Measurements from ENCODE around the gene BAZ2A.
"Not testable (repeated sequence)": the region's sequence is repeated elsewhere in the genome, so short reads cannot be mapped to it uniquely, and the experiment has no call there.

The BAZ2A gene

DNA sequence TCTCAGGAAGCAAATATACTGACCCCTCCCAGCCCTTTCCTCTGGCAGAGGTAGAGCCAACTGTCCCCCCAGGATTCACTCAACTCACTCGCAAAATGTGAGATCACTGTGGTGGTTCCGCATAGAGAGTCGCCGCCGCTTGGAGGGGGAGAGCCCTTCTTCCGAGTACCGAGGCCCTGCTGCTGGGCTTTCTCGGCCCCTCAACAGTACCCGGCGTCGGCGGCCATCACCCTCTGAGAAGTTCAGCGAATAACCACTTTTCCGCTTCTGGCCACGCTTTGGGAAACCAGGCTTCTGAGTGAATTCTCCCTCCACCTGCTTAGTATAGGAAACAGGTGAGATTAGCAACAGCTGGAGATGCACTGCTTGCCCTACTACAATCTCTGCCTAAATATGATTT is 31.1 kb downstream of the BAZ2A start:
- DNase-seq (ENCODE audit: low read depth in 2 of 2) = no peak

DNA sequence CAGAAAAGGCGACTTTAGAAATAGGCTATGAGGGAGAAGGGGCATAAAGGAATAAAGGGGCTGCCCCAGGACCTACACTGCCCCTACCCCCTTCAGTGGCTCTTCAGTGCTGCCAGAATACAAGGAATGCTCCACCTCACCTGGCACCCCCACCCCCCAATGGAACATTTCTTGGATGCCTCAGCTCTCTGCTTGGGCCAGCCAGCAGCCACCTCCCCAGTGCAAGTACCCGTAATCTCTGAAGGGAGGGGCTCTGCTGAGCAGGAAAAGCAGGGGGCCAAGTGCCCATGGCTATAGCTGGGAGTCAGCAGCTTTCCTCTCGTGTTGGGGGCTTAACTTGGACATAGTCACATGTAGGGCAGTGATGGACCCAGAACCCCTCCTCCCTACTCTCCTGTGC is 33.3 kb downstream of the BAZ2A start:
- no peak for DNase-seq (ENCODE audit: low read depth in 2 of 2)

DNA sequence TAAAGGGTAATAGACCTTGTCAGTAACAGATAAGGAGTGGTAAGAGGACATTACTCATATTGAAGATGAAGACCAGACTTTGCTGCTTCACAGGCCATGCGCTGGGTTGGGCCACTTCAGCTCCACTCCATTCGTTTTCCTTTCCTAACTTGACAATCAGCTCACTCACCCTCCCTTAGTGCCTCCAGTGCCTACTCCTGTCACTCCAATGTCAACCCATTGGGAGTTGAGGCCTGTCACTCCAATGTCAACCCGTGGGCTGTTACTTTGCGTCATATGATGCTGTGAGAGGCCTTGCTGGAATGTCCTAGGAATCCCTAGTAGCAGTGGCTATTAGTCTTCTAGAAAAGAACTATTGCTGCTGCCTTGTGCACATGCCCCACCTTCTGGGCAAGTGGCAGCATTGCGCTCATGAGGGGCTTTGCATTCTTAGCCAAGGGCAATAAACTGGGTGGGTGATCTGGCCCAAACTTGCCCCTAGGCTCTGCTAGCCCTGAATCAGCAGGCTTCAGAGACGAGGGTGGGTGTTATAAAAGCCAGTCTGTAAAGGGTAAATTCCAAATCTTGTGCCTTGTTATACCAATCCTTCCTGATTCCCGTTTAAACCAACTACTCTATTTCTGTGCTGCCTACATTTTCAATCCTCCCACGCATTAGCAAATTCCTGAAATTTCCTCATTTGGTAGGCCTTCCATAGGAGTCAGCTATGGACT is 36.1 kb downstream of the BAZ2A start:
- peak; percentile 13 to 20 for DNase-seq (ENCODE audit: low read depth in 2 of 2)

DNA sequence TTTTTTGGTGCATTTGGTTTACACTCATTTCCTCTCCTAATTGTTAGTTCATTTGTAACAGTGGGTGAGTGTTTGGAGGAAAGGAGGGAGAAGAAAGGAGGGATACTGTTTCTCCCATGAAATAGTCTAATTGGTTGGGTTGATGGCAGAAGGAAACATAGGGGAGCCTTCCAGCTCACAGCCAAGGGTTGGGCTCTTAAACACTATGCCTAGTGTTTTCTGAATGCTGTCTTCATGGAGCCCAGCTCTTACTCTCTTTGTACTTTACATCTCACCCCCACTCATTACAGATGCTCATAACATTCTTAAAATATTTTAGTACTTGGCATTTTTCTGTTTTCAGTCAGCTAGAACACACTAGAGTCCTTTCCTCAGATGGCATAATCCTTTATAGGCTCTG is 38.2 kb downstream of the BAZ2A start:
- no peak for DNase-seq (ENCODE audit: low read depth in 2 of 2)

DNA sequence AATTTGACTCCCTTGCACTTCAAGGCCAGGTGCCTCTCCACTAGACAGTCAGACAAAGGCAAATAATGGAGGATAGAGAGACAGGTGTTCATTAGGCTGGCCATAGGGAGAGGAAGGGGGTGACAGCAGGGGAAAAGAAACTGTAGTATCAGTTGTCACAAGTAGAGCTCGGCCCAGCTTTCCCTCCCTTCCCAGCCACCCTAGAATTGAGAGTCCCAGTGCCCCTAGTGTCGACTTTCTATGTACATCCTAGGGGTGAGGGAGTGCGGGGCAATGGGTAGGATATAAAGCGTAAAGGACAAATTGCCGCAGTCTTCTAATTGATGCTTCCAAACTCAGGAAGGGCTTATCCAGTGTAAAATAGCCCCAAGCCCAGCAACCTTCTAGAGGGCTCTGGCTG is 39.0 kb downstream of the BAZ2A start:
- no peak for DNase-seq (ENCODE audit: low read depth in 2 of 2)

DNA sequence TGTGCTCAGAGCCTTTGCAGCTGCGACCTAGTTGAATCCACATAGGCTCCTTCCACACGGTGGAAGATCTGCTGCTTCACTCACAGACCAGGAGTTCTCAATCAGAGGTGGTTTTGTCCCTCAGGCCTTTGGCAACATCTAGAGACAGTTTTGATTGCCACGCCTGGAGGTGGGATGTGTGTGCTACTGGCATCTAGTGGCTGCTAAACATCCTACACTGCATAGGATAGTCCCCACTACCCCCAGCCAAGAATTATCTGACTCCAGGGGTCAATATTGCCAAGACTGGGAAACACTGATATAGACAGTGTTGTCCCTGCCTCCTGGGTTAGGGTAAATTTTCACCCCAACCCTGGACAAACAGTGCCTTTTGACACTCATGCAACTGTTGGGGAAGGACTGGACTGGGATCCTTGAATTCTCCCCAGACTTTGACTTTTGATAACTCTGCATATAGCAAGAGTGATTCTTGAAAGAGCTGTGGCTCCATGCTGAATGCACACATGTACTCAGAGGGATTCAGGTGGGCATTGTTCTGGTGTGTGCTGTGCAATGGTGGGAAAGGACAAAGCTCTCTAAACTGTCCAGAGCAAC is 39.8 kb downstream of the BAZ2A start:
- DNase-seq (ENCODE audit: low read depth in 2 of 2) = no peak

DNA sequence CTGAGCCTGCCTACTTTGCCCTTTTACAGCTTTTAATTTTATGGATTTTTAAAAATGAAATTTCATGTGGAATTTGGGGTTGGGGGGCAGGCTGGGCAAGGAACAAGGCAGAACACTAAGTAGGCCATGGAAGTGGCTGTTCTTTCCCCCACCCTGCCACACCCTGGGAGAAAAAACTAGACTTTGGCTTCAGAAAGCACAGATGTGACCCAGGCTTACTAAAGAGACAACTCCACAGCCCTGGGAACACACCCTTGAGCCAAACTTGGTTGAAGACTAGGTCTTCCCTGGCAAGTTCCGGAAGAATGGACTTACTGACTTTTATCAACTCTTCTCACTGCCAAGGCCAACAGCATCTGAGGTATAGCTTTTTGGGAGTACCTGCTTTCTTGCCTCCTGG is 40.3 kb downstream of the BAZ2A start:
- DNase-seq (ENCODE audit: low read depth in 2 of 2) = no peak

DNA sequence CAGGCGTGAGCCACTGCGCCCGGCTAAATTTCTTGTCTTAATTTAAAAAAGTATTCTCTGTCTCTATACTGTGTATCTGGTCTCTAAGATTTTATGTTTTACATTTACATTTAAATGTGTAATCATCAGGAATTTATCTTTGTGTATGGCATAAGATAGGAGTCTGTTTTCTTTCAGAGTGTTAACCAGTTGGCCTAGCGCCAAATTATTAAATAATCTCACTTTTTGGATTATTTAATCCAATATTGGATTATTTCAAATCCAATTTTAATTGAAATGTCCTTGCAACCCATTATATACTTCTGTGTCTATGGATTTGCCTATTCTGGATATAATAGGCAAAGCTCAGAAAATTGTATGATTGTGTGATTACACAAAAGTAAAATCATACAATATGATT is 45.0 kb downstream of the BAZ2A start:
- no peak for DNase-seq (ENCODE audit: low read depth in 2 of 2)

DNA sequence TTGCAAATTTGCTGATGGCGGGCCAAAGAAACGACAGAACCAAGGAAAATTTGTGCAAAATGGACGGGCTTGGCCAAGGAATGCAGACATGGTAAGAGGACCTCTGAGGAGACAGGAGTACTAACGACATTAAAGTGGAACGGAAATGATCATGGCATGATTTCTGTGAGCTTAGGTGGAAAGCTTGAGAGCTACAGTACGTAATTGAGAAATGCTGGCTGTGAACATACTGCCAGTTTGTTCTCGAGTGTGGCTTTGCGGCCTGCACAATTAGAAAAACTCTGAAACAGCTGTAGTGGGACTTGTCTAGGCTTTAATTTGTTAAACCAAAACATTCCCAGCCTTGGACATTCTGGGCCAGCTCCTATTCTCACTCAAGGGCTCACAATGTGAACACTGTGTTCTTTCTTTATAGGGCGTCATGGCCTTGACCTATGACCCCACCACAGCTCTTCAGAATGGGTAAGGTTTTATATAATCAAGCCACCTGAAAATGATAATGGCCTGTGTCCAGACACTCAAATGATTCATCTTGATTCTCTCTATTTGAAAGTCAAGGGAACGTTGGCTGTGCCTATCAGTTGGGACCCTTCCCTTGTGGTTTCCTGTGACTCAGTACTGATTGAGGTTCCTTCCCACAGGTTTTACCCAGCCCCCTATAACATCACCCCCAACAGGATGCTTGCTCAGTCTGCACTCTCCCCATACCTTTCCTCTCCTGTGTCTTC is 48.5 kb downstream of the BAZ2A start:
- no peak for DNase-seq (ENCODE audit: low read depth in 2 of 2)

DNA sequence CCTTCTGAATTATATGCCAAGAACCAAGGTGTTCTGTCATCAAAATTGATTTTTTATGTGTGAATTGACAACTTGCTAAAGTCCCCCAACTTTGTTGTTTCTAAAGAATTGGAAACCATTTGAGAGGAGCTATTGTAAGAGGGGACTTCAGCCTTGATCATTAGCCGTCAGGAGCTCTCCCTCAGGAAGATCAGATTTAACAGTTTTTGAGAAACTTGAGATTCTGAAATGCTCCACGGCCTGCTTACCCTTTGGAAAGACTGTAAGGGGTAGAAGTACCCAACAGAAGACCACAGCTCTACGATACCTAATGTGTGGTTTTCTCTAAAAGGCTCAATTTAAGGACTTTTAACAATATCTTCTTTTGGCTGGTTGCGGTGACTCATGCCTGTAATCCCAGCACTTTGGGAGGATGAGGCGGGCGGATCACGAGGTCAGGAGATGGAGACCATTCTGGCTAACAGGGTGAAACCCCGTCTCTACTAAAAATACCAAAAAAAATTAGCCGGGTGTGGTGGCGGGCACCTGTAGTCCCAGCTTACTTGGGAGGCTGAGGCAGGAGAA is 51.1 kb downstream of the BAZ2A start:
- no peak for DNase-seq (ENCODE audit: low read depth in 2 of 2)

DNA sequence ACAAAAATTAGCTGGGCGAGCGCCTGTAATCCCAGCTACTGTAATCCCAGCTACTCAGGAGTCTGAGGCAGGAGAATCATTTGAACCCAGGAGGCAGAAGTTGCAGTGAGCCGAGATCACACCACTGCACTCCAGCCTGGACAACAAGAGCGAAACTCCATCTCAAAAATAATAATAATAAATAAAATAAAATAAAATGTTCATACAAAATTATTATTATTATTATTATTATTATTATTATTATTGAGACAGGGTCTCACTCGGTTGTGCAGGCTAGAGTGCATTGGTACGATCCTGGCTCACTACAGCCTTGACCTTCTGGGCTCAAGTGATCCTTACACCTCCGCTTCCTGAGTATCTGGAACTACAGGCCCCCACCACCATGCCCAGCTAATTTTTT is 52.9 kb downstream of the BAZ2A start:
- not testable (repeated sequence) for DNase-seq (ENCODE audit: low read depth in 2 of 2)

DNA sequence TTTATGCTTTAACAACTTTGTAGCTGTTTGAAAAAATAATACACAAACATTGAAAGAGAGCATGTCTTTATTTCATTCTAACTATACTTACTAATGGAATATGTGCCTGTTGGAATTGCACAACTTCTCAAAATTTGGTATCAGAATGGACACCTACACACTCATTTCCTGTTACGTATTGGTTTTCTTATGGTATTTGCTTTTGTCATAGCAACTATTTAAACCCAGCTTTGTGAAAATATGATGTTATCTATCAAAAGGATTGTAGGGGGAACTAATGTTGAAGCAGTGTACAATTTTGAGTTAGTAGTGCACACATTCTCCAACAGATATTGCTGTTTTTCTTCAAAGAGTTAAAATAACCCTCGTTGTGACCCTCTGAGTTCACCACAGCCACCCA is 55.9 kb downstream of the BAZ2A start:
- DNase-seq (ENCODE audit: low read depth in 2 of 2) = no peak

DNA sequence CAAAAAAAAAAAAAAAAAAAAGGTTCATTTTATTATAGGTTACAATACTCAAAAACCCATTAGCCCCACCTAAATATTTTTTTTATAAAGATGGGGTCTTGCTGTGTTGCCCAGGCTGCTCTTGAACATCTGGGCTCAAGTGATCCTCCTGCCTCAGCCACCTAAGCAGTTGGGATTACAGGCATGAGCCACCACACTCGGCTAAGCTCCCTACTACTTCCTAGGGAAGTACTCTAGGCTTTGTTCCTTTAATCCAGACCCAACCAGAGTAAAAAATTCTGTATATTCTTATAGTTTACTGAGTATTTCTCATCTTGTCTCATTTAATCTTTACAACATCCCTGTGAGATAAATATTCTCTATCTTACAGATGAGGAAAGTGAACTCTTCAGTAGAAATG is 57.8 kb downstream of the BAZ2A start:
- DNase-seq (ENCODE audit: low read depth in 2 of 2) = no peak

DNA sequence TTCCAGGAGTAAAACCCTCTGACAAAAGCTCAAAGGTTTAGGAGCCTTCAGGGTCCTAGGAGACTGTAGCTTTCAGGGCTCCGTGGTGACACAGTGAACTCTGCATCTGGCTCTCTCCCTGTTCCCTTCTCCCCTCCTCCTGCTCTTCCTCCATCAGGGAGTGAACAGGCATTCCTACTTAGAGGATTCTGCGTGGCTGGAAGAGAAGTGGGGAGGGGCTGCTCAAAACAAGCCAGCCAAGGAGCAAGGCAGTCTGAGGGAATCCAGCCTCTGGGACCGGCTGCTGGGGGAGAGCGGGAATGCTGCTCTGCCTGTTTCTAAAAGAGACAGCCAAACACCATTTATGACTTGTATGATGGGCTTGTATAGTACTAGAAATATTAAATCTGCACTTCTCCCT is 59.0 kb downstream of the BAZ2A start:
- no peak for DNase-seq (ENCODE audit: low read depth in 2 of 2)

DNA sequence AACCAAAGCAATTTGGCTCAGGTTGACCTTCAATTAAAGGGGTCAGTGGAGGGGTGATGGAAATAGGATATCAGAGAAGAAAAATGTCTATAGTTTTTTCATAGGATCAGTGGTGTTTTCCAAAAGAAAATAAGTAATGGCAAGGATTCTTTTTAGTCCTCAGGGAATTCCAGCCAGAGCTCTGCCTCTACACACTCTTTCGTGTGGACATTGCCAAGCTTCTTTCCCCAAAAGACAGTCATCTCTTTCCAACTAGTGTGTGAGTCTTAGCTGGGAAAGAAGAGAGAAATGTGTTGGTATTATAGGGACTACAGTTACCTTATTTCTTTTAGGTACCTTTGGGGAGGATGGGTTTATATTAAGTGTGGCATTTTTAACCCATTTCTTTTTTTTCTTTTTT is 62.0 kb downstream of the BAZ2A start:
- DNase-seq (ENCODE audit: low read depth in 2 of 2) = no peak

DNA sequence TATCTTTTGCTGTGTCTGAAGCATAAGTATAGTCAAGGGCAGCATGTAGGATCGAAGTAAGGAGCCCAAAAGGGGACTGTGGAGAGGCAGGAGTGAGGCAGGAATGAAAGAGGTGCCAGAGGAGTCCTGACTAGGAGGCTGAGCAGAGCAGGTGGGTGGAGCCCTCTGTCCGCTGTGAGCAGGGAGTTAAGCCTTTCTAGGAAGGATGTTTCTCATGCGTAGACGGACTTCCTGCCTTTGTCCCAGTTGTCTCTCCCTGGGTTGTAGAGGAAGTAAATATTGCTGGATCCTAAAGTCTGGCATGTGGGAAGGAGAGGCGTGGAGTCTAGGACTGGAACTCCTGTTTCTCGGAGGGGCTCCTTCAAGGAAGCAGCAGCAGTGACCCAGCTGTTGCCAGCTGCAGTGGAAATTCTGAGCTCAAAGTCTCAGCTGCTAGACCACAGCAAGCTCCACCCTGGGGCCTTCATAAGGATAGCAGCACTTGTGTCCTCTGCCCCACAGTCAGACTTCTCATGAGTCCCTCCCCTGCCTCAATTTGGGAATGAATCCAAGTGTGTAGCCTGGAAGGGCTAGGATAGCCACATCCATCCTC is 64.5 kb downstream of the BAZ2A start:
- DNase-seq (ENCODE audit: low read depth in 2 of 2) = no peak

DNA sequence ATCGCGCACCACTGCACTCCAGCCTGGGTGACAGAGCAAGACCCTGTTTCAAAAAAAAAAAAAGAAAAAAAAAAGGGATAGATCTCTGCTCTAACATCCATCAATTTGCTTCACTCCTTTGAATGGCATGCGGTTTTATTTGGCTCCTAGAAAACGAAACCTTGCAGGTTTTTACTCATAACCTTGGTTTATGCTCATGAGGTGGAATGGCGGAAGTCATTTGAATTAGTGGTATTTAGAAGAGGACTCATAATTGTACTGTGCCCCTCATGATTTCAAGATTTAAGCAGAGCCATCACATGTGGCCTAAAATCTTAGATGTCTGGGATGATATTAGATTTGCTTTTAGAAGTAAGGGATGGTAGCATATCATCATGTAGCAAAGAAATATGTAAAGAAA is 79.1 kb downstream of the BAZ2A start:
- no peak for DNase-seq (ENCODE audit: low read depth in 2 of 2)

DNA sequence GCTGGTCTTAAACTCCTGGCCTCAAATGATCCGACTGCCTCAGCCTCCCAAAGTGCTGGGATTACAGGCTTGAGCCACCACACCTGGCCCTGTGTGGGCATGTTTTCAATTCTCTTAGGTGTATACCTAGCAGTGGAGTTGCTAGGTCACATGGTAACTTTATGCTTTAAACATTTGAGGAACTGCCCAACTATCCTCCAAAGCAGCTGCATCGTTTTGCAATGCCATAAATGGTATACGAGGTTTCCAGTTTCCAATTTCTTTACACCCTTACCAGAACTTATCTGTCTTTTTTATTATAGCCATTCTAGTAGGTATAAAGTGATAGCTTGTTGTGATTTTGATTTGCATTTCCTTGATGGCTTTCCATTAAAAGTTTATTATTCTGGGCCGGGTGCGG is 83.4 kb downstream of the BAZ2A start:
- no peak for DNase-seq (ENCODE audit: low read depth in 2 of 2)
